Suprapubic skin (tissue), 4 donors: ENCODE measurements around the gene DNASE1L3. TPM values are rescaled to one million over a fixed set of nuclear protein-coding genes. Genes with fewer than 3 reads are reported as not detected.
A peak's percentile ranks its signal among the peaks of the same experiment; 100 is the strongest.
"Not testable (repeated sequence)": the region's sequence is repeated elsewhere in the genome, so short reads cannot be mapped to it uniquely, and the experiment has no call there.

Source experiments
- DNase-seq, 2 donors: peaks; one replicate each; pipeline ENCODE4 v3.0.0-alpha.2; 2019; ENCODE audit warnings: low spot score in 2 of 2
- H3K27ac ChIP-seq: fragments of 200-600 bp; sonication (generic); one replicate; pipeline ENCODE4 v1.5.1; 2019
- H3K27me3 ChIP-seq: fragments of 200-600 bp; sonication (generic); one replicate; pipeline ENCODE4 v1.5.1; 2019
- H3K36me3 ChIP-seq: fragments of 200-600 bp; sonication (generic); one replicate; pipeline ENCODE4 v1.5.1; 2019
- H3K4me1 ChIP-seq: fragments of 200-600 bp; sonication (generic); one replicate; pipeline ENCODE4 v1.5.1; 2019
- H3K4me3 ChIP-seq: fragments of 200-600 bp; sonication (generic); one replicate; pipeline ENCODE4 v1.5.1; 2019; ENCODE audit warnings: mild to moderate bottlenecking
- H3K9me3 ChIP-seq: fragments of 200-600 bp; sonication (generic); one replicate; pipeline ENCODE4 v1.5.1; 2019
- CTCF ChIP-seq, 2 donors: fragments of 200-600 bp in 1 of 2; fragments of 450-650 bp in 1 of 2; sonication (generic) in 1 of 2; IDR thresholded peaks; one replicate each; pipeline ENCODE4 v1.5.1; 2016 to 2019; ENCODE audit warnings: antibody characterized with exemption in 2 of 2, mild to moderate bottlenecking in 1 of 2, moderate library complexity in 1 of 2
- EP300 ChIP-seq: sonication (generic); formaldehyde crosslinking; IDR thresholded peaks from one replicate; pipeline ENCODE4 v1.6.1; 2017; ENCODE audit warnings: antibody characterized with exemption
- POLR2A ChIP-seq, 2 donors: fragments of 450-650 bp; IDR thresholded peaks; one replicate each; pipeline ENCODE4 v1.6.1; 2017; ENCODE audit warnings: antibody characterized with exemption in 2 of 2, mild to moderate bottlenecking in 2 of 2, moderate library complexity in 2 of 2
- POLR2AphosphoS5 ChIP-seq, 3 donors: sonication (generic); formaldehyde crosslinking; IDR thresholded peaks; one replicate each; pipeline ENCODE4 v1.6.1; 2017; ENCODE audit warnings: antibody characterized with exemption in 3 of 3
- WGBS: methylation state at CpG from one replicate; pipeline ENCODE4 v1.1.5; 2018; 5-methylcytosine and 5-hydroxymethylcytosine counted together
- total RNA-seq, 4 donors: library from RNA; depleted of rRNA; stranded (reverse); fragments of >200 nt; gene quantifications; one replicate each; pipeline ENCODE4 v1.1.0, GENCODE V29; 2016

The DNASE1L3 gene
- total RNA-seq, 4 donors from 2014 or later, result 0.95 to 5.8 (median 4.3) TPM

DNA sequence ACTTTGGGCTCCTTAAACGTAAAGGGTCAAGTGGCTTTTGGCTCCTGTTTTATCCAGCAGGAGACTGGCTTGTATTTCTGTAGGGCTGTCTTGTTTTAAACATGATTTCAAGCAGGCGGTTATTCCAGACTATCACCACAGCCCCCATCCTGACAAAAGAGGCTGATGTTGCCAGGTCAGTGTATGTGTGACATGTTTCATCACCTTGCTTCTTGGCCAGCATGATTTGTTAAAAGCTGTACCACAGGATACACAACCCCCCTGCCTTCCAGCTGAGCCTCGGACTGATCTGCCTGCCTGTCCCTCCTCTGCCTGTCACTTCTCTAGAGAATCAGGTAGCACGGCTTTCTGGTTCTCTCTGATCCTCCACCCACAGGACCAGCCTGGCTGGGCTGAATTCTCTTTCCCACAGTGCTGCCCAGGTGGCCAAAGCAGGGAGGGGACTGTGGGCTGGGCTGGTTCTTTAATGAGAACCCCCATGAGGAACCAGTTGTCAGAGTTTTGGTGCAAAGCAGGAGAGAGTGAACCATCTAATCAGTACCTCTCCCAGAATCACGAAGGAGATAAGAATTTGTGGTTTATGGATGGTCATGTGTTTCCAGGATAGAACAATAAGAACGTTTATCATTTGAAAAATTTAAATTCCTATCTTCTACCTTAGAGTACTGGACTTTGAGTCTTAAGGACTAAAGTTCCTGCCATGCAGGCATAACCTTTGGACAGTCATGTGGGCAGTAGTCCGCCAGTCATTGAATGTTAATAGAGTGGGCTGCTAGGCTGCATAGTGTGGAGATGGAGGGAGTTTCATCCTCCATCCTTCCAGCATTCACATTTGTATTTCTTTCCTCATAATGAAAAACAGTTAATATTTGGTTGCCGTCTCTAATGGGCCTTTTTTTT lies 35.6 kb upstream of the DNASE1L3 start:
- Histone ChIP-seq H3K27me3 (no peaks in the 10 kb centered on the region), H3K4me3 (no peak overlapping the region), H3K4me1 (peaks cover 38% of the 10 kb centered on the region), H3K27ac (no peak overlapping the region), H3K36me3 (no peaks in the 10 kb centered on the region), H3K9me3 (no peaks in the 10 kb centered on the region)
- TF ChIP-seq POLR2A (IDR thresholded peaks at IDR 0.05), result no peak
- TF ChIP-seq CTCF (IDR thresholded peaks at IDR 0.05), result no peak
- DNase-seq, result no peak
- WGBS, result 70% methylated on average over 8 of the region's 8 CpGs

GRCh38 chr3:58243976-58244585 lies 33.3 kb upstream of the DNASE1L3 start:
- Histone ChIP-seq H3K27me3 (no peaks in the 10 kb centered on the region), H3K36me3 (no peaks in the 10 kb centered on the region), H3K4me1 (peaks cover 25% of the 10 kb centered on the region), H3K9me3 (no peaks in the 10 kb centered on the region), H3K4me3 (no peak overlapping the region), H3K27ac (no peak overlapping the region)
- DNase-seq, result no peak
- 91% methylated on average over 6 of the region's 6 CpGs for WGBS
- no peak for TF ChIP-seq POLR2AphosphoS5 (IDR thresholded peaks at IDR 0.05)
- no peak for TF ChIP-seq CTCF (IDR thresholded peaks at IDR 0.05)
- no peak for TF ChIP-seq EP300
- no peak for TF ChIP-seq POLR2A (IDR thresholded peaks at IDR 0.05)

DNA sequence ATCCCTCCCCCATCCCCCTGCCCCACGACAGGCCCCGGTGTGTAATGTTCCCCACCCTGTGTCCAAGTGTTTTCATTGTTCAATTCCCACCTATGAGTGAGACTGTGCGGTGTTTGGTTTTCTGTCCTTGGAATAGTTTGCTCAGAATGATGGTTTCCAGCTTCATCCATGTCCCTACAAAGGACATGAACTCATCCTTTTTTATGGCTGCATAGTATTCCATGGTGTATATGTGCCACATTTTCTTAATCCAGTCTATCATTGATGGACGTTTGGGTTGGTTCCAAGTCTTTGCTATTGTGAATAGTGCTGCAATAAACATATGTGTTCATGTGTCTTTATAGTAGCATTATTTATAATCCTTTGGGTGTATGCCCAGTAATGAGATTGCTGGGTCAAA lies 32.1 kb upstream of the DNASE1L3 start:
- H3K4me3 ChIP-seq, H3K36me3 ChIP-seq, DNase-seq, H3K27me3 ChIP-seq, H3K9me3 ChIP-seq, H3K27ac ChIP-seq: not testable (repeated sequence)
- H3K4me1 ChIP-seq, result peaks cover 35% of the 10 kb centered on the region
- WGBS, result 64% methylated on average over 4 of the region's 4 CpGs

- H3K36me3 ChIP-seq, result no peaks in the 10 kb centered on the region
- DNase-seq, result no peak
- no peaks in the 10 kb centered on the region for H3K27me3 ChIP-seq
- TF ChIP-seq EP300, result no peak
- no peak for TF ChIP-seq CTCF (IDR thresholded peaks at IDR 0.05)
- no peaks in the 10 kb centered on the region for H3K9me3 ChIP-seq
- H3K4me1 ChIP-seq, result peaks cover 35% of the 10 kb centered on the region
- 67% methylated on average over 1 of the region's 1 CpG for WGBS
- peak overlapping the region; percentile 5 for H3K27ac ChIP-seq
- H3K4me3 ChIP-seq, result no peak overlapping the region
These were observed 31.6 kb upstream of the DNASE1L3 start for GRCh38 chr3:58242340-58242739.

GRCh38 chr3:58241306-58242044 lies 30.7 kb upstream of the DNASE1L3 start:
- Histone ChIP-seq H3K36me3 (no peaks in the 10 kb centered on the region), H3K4me1 (peaks cover 43% of the 10 kb centered on the region), H3K27ac (peak overlapping the region; percentile 5), H3K27me3 (no peaks in the 10 kb centered on the region), H3K9me3 (no peaks in the 10 kb centered on the region), H3K4me3 (no peak overlapping the region)
- TF ChIP-seq CTCF (IDR thresholded peaks at IDR 0.05), result no peak
- no peak for TF ChIP-seq POLR2AphosphoS5 (IDR thresholded peaks at IDR 0.05)
- TF ChIP-seq EP300, result no peak
- TF ChIP-seq POLR2A (IDR thresholded peaks at IDR 0.05), result no peak
- DNase-seq, result no peak
- WGBS, result 75% methylated on average over 4 of the region's 4 CpGs
